Activated naive CD8-positive, alpha-beta T cell treated with anti-CD3 and anti-CD28 coated beads, Interleukin-2, amount 50 U/mL, for 24 hours (primary cell): Measurements from ENCODE around the gene CMIP.

Source experiments
- ATAC-seq: fragments of 150-1000 bp; cut with Tn5 transposase; one replicate; pipeline ENCODE4 v1.10.0; 2021
- DNase-seq: peaks from one replicate; pipeline ENCODE4 v3.0.0; 2021
- H3K27ac Mint-ChIP-seq: one replicate; pipeline ENCODE4 v1.8.0; 2021; ENCODE audit warnings: mild to moderate bottlenecking, mixed read lengths
- H3K27me3 Mint-ChIP-seq: one replicate; pipeline ENCODE4 v1.8.0; 2021; ENCODE audit warnings: mixed read lengths
- H3K36me3 Mint-ChIP-seq: one replicate; pipeline ENCODE4 v1.8.0; 2021; ENCODE audit warnings: low read depth, mixed read lengths
- H3K4me1 Mint-ChIP-seq: one replicate; pipeline ENCODE4 v1.8.0; 2021; ENCODE audit warnings: mixed read lengths
- H3K4me3 Mint-ChIP-seq: one replicate; pipeline ENCODE4 v1.8.0; 2021; ENCODE audit warnings: mild to moderate bottlenecking, moderate library complexity, mixed read lengths
- H3K9me3 Mint-ChIP-seq: one replicate; pipeline ENCODE4 v1.8.0; 2021; ENCODE audit warnings: mixed read lengths

CMIP gene

DNA sequence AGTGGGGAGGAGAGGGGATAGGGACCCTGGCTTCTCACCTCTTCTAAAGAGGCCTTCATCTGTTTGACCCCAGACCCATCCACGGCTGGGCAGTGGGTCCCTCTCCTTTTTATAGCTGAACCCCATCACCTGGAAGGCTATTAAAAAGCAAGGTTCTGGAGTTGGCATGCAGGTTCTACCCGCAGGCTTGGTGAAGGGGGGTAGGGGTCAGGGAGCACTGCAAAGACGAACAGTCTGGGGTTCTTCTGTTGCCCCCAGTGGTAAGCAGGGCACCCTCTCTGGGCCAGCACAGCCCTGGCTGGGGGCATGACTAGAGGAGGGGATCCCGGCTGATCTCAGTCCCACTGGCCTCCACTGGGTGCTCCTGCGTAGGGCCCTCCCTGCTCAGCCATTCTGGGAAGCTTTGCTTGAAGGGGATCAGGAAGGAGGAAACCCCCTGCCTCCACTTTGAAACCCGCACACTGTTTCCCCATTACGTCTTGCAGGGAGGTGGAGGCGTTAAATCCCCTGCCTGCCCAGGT is 13.6 kb downstream of the CMIP start:
- Mint-ChIP-seq H3K4me1 (peaks cover 47% of the 10 kb centered on the region), H3K36me3 (peaks cover 9% of the 10 kb centered on the region), H3K4me3 (no peak overlapping the region), H3K27me3 (no peaks in the 10 kb centered on the region), H3K9me3 (no peaks in the 10 kb centered on the region), H3K27ac (no peak overlapping the region)
- ATAC-seq (no peak), DNase-seq (no peak)

DNA sequence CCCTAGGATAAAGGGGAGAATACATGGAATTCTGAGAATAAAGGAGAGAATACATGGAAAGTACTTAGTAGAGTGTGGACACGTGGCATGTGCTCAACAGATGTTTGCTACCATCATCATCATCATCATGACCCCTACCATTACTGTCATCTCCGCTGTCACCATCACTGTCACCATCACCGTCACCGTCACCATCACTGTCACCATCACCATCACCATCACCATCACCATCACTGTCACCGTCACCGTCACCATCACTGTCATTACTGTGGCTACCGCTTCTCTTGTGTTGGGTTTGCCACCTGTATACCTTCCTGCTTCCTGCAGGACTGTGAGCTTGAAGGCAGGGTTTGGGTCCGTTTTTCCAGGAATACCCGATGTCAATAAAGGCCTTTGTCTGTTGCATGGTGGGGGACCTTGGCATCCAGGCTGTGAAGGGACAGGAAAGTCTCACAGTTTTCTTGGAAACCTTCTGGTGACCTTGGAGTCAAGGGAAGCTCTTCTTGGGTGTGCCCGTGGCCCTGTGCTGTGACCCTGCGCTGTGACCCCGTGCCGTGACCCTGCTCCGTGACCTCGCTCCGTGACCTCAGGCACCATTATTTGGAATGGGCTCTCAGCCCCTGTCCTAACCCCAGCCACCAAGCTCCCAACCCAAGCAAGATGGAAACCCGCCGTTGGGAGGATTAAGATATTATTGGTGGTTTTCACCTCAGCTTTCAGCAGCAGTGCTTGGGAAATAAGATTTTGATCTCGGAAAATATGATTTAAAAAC is 14.4 kb downstream of the CMIP start:
- Mint-ChIP-seq H3K27me3 (no peaks in the 10 kb centered on the region), H3K9me3 (no peaks in the 10 kb centered on the region), H3K4me3 (no peak overlapping the region), H3K27ac (no peak overlapping the region), H3K4me1 (peaks cover 43% of the 10 kb centered on the region), H3K36me3 (peaks cover 9% of the 10 kb centered on the region)
- DNase-seq (no peak), ATAC-seq (no peak)

DNA sequence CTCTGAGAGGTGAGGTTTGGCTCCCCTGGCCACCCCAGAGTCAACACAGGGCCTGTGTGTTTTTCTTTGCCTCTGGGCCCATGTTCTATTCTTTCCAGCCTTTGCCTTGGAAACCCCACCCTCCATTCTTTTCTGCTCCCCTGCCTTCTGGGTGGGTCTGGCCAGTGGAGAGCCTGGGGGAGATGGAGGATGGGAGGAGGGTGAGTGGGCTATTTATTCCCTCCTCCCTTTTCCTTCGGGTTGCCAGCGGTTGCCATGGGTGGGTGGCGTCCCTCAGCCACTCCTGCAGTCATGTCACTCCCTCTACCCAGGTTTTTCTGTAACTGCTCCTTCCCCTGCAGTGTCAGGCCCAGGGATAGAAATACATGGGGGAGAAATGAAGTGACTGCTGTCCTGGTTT is 15.5 kb downstream of the CMIP start:
- no peak overlapping the region for H3K27ac Mint-ChIP-seq
- peaks cover 44% of the 10 kb centered on the region for H3K4me1 Mint-ChIP-seq
- H3K9me3 Mint-ChIP-seq: no peaks in the 10 kb centered on the region
- peaks cover 12% of the 10 kb centered on the region for H3K36me3 Mint-ChIP-seq
- DNase-seq (no peak), ATAC-seq (no peak)
- H3K4me3 Mint-ChIP-seq: no peak overlapping the region
- no peaks in the 10 kb centered on the region for H3K27me3 Mint-ChIP-seq

DNA sequence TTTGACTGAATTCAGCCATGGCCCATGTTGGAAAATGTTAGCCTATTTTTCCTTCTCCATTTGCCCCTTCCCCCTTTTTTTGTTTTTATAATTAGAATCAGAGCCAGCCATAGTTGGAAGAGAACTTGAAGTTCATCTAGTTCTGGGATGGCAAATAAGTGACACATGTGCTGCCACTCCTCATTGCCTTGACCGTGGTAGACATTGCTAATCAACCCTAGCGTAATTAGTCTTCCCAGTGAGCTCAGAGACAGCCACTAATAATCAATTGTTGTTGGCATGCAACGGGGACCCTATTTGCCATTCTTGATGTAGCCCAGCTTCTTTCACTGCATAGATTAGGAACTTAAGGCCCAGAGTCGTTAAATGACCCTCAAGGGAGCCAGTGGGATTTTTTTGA is 16.6 kb downstream of the CMIP start:
- Mint-ChIP-seq H3K27me3 (no peaks in the 10 kb centered on the region), H3K4me1 (peaks cover 46% of the 10 kb centered on the region), H3K27ac (no peak overlapping the region), H3K4me3 (no peak overlapping the region), H3K36me3 (peaks cover 12% of the 10 kb centered on the region), H3K9me3 (no peaks in the 10 kb centered on the region)
- DNase-seq (no peak), ATAC-seq (no peak)

DNA sequence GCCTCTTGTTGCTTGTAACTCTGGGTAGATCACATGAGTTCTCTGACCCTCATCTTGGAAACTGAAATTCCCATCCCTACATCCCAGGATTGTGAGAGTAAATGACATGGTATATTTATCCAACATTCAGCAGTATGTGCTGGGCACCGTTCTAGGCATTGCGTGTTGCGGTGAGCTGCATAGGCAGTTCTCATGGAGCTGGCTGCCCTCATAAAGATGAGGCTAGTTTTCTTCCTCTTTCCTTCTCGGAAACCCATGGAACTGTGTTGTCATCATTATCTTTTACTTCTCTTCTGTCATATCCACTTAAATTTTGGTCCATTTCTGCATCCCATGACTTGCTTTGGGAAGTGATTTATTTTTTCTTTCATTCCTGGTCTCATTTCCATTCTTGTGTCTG is 17.2 kb downstream of the CMIP start:
- Mint-ChIP-seq H3K4me3 (no peak overlapping the region), H3K9me3 (no peaks in the 10 kb centered on the region), H3K4me1 (peaks cover 51% of the 10 kb centered on the region), H3K27ac (no peak overlapping the region), H3K36me3 (peaks cover 12% of the 10 kb centered on the region), H3K27me3 (no peaks in the 10 kb centered on the region)
- ATAC-seq (no peak), DNase-seq (no peak)

DNA sequence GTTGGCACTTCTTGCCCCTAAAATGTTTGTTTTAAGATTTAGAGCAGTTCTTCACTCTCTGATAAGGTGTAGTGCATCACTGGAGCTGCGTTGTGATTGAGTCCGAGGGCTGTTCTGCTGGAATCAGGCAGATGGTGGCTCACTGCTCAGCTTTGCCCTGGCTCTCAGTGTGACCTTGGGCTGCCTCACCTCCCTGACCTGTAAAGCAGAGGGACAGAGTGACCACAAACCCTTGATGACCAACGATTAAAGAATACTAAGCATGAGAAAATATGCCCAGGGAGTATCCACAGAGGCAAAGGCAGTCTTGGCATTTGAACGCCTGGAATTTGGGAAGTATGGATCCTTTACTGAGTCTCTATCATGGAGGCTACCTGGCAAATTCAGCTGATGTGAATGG is 18.1 kb downstream of the CMIP start:
- Mint-ChIP-seq H3K36me3 (peaks cover 12% of the 10 kb centered on the region), H3K27ac (no peak overlapping the region), H3K9me3 (no peaks in the 10 kb centered on the region), H3K27me3 (no peaks in the 10 kb centered on the region), H3K4me3 (no peak overlapping the region), H3K4me1 (peaks cover 42% of the 10 kb centered on the region)
- ATAC-seq (no peak), DNase-seq (no peak)

DNA sequence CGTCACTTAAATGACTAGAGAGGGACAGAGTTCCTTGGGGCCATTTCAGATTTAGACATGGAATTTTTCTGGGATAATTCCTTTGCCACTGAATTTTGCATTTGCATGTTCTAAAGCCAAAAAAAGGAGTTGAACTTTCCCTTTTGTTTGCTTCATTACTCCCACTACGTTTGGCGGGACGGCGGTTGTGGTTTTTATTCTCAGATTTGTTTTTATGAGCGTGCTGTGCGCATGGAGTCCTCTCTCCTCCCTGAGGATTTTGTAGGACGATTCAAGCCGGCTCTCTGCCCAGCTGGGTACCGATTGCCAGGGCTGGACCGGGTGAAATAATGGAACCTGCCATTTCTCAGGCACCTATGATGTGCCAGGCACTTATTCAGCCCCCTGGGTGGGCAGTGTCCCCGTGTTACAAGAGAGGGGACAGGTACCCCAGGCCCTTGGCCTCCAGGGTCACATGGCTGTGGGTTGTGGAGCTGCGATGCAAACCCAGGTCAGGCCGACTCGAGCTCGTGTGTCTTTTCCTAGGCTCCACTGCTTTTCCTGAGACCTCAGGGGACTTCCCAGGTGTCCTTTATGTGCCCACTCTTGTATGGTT is 18.8 kb downstream of the CMIP start:
- Mint-ChIP-seq H3K27me3 (no peaks in the 10 kb centered on the region), H3K36me3 (peaks cover 12% of the 10 kb centered on the region), H3K27ac (no peak overlapping the region), H3K4me1 (peaks cover 45% of the 10 kb centered on the region), H3K4me3 (no peak overlapping the region), H3K9me3 (no peaks in the 10 kb centered on the region)
- no peak for DNase-seq
- ATAC-seq: no peak

DNA sequence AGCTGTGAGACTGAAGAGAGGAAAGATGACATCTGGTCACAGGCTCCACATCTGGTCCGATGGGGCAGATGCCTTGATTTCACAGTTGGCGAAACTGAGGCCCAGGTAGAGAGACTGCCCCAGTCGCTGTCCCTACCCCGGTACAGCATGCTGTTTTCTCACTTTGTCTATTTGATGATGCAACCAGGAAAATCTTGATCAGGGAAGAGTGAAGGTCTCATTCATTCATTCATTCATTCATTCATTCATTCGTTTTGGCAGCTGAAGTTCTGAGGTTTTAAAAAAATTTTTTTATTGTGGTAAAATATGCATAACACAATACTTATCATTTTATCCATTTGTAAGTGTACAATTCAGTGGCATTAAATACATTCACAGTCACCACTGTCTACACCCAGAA is 19.7 kb downstream of the CMIP start:
- Mint-ChIP-seq H3K36me3 (peaks cover 8% of the 10 kb centered on the region), H3K4me3 (no peak overlapping the region), H3K4me1 (peaks cover 48% of the 10 kb centered on the region), H3K9me3 (no peaks in the 10 kb centered on the region), H3K27me3 (no peaks in the 10 kb centered on the region), H3K27ac (no peak overlapping the region)
- no peak for DNase-seq
- ATAC-seq: no peak

DNA sequence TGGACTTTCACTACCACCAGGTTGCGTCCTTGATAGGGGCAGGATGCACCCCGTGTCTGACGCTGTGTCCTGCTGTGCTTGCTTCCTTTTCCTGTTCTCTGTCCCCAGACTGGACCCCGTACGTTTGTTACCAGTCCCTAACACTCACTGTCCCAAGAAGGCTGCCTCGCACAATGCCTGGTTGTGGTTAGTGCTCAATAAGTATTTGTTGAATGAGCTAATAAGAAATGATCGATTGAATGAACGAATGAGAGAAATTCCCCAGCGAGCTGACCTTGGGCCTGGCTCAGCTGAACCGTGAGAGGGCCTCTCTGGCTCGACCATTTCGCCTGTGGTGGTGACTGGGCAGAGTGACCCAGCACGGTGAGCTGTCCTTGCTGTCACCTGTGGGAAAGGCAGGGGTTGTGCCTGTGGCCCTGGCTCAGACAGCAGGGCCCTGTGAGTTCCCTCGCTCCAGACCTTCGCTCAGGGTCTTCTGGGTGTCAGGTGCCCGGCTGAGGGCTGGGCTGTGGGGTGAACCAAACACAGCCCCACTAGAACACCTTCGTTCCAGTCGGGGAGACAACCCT is 20.9 kb downstream of the CMIP start:
- Mint-ChIP-seq H3K9me3 (no peaks in the 10 kb centered on the region), H3K27me3 (no peaks in the 10 kb centered on the region), H3K4me3 (no peak overlapping the region), H3K36me3 (peaks cover 7% of the 10 kb centered on the region), H3K4me1 (peaks cover 59% of the 10 kb centered on the region), H3K27ac (no peak overlapping the region)
- no peak for DNase-seq
- ATAC-seq: no peak

DNA sequence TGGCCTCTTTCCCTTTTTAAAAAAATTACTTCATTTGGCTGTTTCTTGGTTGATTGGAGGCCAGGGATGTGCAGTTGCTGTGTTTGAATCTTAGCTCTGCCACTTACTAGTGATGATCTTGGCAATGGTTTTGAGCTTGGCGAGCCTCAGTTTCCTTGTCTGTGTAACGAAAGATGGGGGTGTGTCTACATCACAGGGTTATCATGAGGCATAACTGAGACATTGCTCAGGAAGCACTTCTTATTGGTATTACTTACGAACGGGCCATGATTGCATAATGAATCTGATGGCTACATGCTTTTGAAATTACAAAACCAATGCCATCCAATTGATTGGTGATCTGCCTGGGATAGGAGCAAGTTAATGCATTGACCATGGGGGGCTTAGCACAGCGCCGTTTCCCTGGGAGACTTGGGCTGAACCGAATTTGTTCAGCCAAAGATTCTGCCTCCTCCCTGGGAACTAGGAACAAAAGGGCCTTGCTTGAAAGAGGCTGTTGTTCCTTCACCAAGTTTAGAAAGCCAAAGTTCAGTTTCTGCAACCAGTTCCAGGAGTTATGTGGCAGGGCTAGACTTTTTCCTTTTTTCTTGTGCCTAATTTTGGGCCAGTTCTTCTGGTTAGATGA is 21.9 kb downstream of the CMIP start:
- H3K4me3 Mint-ChIP-seq: no peak overlapping the region
- peaks cover 6% of the 10 kb centered on the region for H3K36me3 Mint-ChIP-seq
- H3K4me1 Mint-ChIP-seq: peaks cover 56% of the 10 kb centered on the region
- H3K27me3 Mint-ChIP-seq: no peaks in the 10 kb centered on the region
- no peaks in the 10 kb centered on the region for H3K9me3 Mint-ChIP-seq
- H3K27ac Mint-ChIP-seq: no peak overlapping the region
- no peak for DNase-seq
- no peak for ATAC-seq

DNA sequence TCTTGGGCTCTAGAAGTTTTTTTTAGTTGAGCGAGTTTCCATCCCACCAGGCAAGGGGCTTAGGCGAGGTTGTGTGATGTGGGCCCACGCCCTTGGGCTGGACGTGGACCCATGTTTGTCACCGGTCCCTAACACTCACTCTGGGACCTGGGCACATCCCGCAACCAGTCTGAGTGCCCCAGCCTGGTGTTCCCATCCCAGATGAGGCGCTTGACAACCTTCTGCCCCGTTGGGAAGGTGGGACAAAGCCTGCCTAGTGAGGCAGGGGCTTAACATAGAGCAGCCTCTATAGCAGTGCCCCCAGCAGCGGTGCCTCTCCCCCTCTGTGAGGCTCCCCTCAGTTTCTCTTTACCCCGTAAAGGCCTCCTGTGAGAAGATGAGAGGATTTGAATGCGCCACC is 22.5 kb downstream of the CMIP start:
- Mint-ChIP-seq H3K36me3 (peaks cover 9% of the 10 kb centered on the region), H3K27ac (no peak overlapping the region), H3K9me3 (no peaks in the 10 kb centered on the region), H3K4me3 (no peak overlapping the region), H3K4me1 (peaks cover 55% of the 10 kb centered on the region), H3K27me3 (no peaks in the 10 kb centered on the region)
- ATAC-seq (no peak), DNase-seq (no peak)

DNA sequence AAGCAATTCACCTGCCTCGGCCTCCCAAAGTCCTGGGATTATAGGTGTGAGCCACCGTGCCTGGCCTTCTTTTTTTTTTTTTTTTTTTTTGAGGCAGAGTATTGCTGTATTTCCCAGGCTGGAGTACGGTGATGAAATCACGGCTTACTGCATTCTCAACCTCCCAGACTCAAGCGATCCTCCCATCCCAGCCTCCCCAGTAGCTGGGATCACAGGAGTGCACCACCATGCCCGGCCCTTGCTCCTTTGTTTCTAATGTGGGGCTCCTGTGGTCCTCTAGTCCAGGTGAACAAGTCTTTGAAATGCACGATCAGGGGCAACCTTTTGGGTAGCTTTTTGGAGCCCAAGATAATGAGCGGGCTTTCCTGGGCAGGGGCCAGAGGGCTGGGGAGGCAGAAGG is 23.2 kb downstream of the CMIP start:
- no peak for DNase-seq
- no peak overlapping the region for H3K4me3 Mint-ChIP-seq
- no peaks in the 10 kb centered on the region for H3K27me3 Mint-ChIP-seq
- peaks cover 54% of the 10 kb centered on the region for H3K4me1 Mint-ChIP-seq
- ATAC-seq: no peak
- no peaks in the 10 kb centered on the region for H3K9me3 Mint-ChIP-seq
- peaks cover 9% of the 10 kb centered on the region for H3K36me3 Mint-ChIP-seq
- no peak overlapping the region for H3K27ac Mint-ChIP-seq

DNA sequence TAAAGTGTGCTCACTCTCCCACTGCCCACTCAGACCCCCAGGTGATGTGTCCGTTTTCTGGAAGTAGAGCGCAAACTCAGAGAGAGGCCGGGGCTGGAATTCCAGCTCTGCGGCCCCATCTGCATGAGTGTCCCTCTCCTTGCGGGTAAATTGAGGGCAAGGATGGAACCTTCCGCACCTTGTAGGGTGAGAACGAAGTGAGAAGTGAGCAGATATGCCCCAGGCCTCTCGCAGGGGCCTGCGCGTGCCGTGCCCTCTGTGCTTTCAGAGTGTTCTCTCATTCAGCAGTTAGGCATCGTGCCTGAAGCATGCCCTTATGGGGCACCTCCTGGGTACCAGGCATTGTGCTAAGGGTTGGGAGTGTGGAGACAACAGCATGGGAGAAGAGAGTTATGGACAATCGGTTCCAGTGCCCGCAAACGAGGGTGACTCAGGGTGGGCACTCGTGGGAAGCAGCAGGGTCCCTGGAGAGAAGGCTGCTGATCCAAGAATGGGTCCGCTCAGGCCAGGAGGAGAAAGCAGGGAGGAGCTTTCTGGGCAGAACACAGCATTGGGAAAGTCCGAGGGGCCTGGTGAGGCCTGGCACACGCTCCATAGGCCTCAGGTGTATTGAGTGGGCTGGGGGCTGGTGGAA is 23.8 kb downstream of the CMIP start:
- Mint-ChIP-seq H3K27me3 (no peaks in the 10 kb centered on the region), H3K4me1 (peaks cover 57% of the 10 kb centered on the region), H3K9me3 (no peaks in the 10 kb centered on the region), H3K27ac (no peak overlapping the region), H3K4me3 (no peak overlapping the region), H3K36me3 (peaks cover 9% of the 10 kb centered on the region)
- ATAC-seq (no peak), DNase-seq (no peak)

DNA sequence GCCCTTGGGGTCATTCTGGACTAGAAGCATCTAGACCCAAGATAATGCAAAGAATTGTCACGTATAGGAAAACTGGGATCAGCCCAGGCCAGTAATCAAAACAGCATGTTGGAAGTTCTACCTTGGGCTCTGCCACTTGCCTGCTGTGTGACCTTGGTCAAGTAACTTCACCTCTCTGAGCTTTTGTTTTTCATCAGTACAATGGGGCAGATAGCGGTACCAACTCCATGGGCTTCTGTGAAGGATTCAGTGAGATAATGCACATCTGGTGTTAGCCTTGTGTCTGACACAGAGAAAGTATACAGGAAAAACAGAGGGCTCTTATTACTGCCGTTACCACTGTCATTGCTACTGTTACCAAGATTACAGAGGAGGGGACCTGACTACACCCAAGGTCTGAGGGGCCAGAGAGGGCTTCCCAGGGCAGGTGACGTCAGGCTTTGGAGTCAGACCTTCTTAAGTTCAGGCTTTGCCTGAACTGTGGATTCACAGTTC is 24.6 kb downstream of the CMIP start:
- peak overlapping the region; percentile 62 for H3K27ac Mint-ChIP-seq
- H3K4me1 Mint-ChIP-seq: peaks cover 57% of the 10 kb centered on the region
- H3K36me3 Mint-ChIP-seq: peaks cover 9% of the 10 kb centered on the region
- no peaks in the 10 kb centered on the region for H3K9me3 Mint-ChIP-seq
- no peaks in the 10 kb centered on the region for H3K27me3 Mint-ChIP-seq
- H3K4me3 Mint-ChIP-seq: peak overlapping the region; percentile 21
- ATAC-seq (peak; percentile 44), DNase-seq (no peak)
